ENCODE data around the gene NCOA7. TPM values are rescaled to one million over a fixed set of nuclear protein-coding genes. Genes with fewer than 3 reads are reported as not detected.
A peak's percentile ranks its signal among the peaks of the same experiment; 100 is the strongest.

The NCOA7 gene
- total and polyA plus RNA-seq, 9 of the 15 experiments (the other 6 are each of a cell fraction or from before 2014, with no cell fraction given), result 5.8 to 14.6 (median 9.3) TPM

GRCh38 chr6:125957391-125957693, 166.6 kb downstream of the NCOA7 start:
- no peaks in the 10 kb centered on the region for H4K20me1 ChIP-seq (replicated peaks; ENCODE audit: control insufficient read depth, insufficient read depth, low read length)
- TF ChIP-seq, protein P1, sequence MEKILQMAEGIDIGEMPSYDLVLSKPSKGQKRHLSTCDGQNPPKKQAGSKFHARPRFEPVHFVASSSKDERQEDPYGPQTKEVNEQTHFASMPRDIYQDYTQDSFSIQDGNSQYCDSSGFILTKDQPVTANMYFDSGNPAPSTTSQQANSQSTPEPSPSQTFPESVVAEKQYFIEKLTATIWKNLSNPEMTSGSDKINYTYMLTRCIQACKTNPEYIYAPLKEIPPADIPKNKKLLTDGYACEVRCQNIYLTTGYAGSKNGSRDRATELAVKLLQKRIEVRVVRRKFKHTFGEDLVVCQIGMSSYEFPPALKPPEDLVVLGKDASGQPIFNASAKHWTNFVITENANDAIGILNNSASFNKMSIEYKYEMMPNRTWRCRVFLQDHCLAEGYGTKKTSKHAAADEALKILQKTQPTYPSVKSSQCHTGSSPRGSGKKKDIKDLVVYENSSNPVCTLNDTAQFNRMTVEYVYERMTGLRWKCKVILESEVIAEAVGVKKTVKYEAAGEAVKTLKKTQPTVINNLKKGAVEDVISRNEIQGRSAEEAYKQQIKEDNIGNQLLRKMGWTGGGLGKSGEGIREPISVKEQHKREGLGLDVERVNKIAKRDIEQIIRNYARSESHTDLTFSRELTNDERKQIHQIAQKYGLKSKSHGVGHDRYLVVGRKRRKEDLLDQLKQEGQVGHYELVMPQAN (IDR thresholded peaks at IDR 0.05; ENCODE audit: borderline replicate concordance), result 0 out of 2 replicates have a peak, but pooled peaks have one; percentile 10
- no peak for TF ChIP-seq CREB5 (CRISPR knock-in tag; IDR thresholded peaks at IDR 0.05)
- peak; percentile 85 for TF ChIP-seq PKNOX1 (IDR thresholded peaks at IDR 0.05)
- FAIRE-seq (peak; percentile 40), DNase-seq (ENCODE audit: extremely low read depth in 1 of 4, low spot score in 3 of 4) (no peak), ATAC-seq (no peak)
- H3K79me2 ChIP-seq (ENCODE audit: control insufficient read depth, insufficient read depth, low read length), result peaks cover 34% of the 10 kb centered on the region
- peaks cover 3% of the 10 kb centered on the region; the same call in 2 of the 3 replicates for H3K36me3 ChIP-seq (ENCODE audit: control insufficient read depth, insufficient read depth, low read length)
- in situ Hi-C loops (cut with MboI) (loop anchor here (5.0 kb wide), 1 partner anchor 100 kb away; no protein-coding TSS in a partner anchor), intact Hi-C loops (cut with micrococcal nuclease) (loop anchor here (1.0 to 5.0 kb wide), 4 partner anchors 17 to 650 kb away; no protein-coding TSS in a partner anchor)
- H3K27me3 ChIP-seq (ENCODE audit: control insufficient read depth in 2 of 2, insufficient read depth in 2 of 2, low read length in 2 of 2), result no peaks in the 10 kb centered on the region
- POLR2A ChIA-PET, result interaction anchor here (0.5 to 3.8 kb wide), 14 partner anchors 11 to 726 kb away, joined by 3 to 26 read pairs (median 4); partner anchors contain the start of genes NCOA7 and TRMT11
- H3K9me3 ChIP-seq (replicated peaks; ENCODE audit: control insufficient read depth, insufficient read depth, low read depth, low read length), result no peaks in the 10 kb centered on the region
- peaks cover 30 to 34% of the 10 kb centered on the region in 2 experiments; a peak in 4 of 5 replicates for H3K4me1 ChIP-seq (replicated peaks in 1 of 2; ENCODE audit: control insufficient read depth in 2 of 2, insufficient read depth in 2 of 2, low read length in 2 of 2)
- WGBS (ENCODE audit: insufficient coverage, low coverage, missing lambda C conversion rate), result 0% methylated on average over 3 of the region's 3 CpGs
- CTCF ChIA-PET (ENCODE audit: low intra/inter-chr PET ratio), result interaction anchor here (1.5 to 1.9 kb wide), 4 partner anchors 51 to 176 kb away, joined by 5 to 16 read pairs (median 8); no protein-coding TSS in a partner anchor
- peak overlapping the region; percentile 96 for H2AFZ ChIP-seq (ENCODE audit: low read depth, low read length)
- no peaks in the 10 kb centered on the region for H3K9me1 ChIP-seq (ENCODE audit: control insufficient read depth, insufficient read depth, low read length)
- peak overlapping the region; percentile 89 for H3K27ac ChIP-seq (ENCODE audit: extremely low read depth, low read depth, low read length)
- H3K4me2 ChIP-seq (ENCODE audit: insufficient read depth, low read length), result peak overlapping the region; percentile 88
- H3K9ac ChIP-seq (ENCODE audit: insufficient read depth in 1 of 2, low read depth in 2 of 2, low read length in 2 of 2), result peak overlapping the region; percentile 86 to 91
- no TSS peak for BruUV-seq (replicated peaks)
- peak overlapping the region; percentile 86 for H3K4me3 ChIP-seq
